ENCODE measurements around the gene PYGB.

Gene PYGB

DNA sequence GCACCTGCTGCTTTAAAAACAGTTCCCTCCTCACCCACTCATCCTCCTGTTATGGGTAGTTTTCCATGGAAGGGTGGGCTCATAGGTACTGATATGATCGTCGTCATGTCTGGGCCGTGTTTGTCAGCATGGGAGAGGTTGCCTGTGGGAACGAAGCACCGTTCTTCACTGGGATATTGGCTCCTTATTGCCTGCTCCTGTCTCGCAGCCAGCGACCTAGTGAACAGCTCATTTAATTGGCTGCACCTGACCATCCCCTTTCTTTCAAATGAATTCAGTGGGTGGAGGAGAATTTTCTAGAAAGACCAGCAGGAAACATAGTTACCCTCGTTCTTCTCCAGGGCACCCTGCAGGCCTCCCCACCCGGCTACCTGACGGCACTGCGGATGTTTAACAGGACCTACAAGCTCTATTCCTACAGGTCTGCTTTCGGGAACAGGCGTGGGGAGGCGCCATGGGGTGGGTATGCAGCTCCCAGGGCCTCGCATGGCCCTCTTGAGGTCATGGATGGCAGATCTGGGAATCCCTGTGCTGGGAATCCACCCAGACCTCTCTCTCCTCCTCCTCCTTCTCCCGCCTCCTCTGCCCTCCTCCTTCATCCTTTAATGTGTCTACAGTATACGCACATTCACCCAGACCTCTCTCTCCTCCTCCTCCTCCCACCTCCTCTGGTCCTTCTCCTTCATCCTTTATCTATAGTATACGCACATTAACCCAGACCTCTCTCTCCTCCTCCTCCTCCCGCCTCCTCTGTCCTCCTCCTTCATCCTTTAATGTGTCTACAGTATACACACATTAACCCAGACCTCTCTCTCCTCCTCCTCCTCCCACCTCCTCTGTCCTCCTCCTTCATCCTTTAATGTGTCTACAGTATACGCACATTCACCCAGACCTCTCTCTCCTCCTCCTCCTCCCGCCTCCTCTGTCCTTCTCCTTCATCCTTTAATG is 30.4 kb upstream of the PYGB start:
- TF ChIP-seq, protein P1, sequence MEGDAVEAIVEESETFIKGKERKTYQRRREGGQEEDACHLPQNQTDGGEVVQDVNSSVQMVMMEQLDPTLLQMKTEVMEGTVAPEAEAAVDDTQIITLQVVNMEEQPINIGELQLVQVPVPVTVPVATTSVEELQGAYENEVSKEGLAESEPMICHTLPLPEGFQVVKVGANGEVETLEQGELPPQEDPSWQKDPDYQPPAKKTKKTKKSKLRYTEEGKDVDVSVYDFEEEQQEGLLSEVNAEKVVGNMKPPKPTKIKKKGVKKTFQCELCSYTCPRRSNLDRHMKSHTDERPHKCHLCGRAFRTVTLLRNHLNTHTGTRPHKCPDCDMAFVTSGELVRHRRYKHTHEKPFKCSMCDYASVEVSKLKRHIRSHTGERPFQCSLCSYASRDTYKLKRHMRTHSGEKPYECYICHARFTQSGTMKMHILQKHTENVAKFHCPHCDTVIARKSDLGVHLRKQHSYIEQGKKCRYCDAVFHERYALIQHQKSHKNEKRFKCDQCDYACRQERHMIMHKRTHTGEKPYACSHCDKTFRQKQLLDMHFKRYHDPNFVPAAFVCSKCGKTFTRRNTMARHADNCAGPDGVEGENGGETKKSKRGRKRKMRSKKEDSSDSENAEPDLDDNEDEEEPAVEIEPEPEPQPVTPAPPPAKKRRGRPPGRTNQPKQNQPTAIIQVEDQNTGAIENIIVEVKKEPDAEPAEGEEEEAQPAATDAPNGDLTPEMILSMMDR (conservative IDR thresholded peaks at IDR 0.05), result no peak
- TF ChIP-seq ZFX (IDR thresholded peaks at IDR 0.05), result no peak
- H3K27ac ChIP-seq, result no peak overlapping the region

DNA sequence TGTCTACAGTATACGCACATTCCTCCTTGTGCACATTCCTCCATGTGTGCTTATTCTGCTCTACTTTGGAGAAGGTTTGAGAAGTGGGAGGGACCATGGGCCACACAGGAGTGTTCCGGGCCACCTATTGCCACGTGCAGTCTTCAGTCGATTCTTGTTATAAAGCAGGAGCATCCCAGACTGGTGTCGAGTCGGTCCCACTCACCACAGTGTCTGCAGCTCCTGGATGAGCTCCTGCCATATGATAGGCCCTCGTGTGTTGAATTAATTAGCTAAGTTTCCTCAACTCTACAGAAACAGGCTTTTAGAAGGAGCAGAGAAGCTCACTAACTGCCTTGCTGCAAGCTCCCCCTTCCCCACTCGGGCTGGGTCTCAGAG is 29.8 kb upstream of the PYGB start:
- H3K27ac ChIP-seq, result no peak overlapping the region
- TF ChIP-seq, protein P1 (conservative IDR thresholded peaks at IDR 0.05), result no peak
- no peak for TF ChIP-seq ZFX (IDR thresholded peaks at IDR 0.05)

DNA sequence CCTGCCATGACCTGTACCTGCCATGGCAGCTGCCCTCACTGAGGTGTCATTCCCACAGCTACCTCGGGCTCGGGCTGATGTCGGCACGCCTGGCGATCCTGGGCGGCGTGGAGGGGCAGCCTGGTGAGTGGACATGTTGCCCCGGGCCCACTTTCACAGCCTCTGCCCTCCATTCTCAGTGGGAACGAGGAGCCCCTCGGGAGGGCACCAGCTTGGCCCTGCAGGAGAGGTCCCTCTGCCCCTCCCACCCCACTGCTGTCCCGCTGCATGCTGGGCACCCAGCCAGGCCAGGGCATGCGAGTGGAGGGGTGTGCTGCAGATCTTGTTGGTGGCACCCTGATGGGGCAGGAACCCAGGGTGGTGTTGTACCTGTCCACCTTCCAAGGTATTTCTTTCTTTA is 29.4 kb upstream of the PYGB start:
- TF ChIP-seq ZFX (IDR thresholded peaks at IDR 0.05), result no peak
- TF ChIP-seq, protein P1 (conservative IDR thresholded peaks at IDR 0.05), result no peak
- no peak overlapping the region for H3K27ac ChIP-seq

DNA sequence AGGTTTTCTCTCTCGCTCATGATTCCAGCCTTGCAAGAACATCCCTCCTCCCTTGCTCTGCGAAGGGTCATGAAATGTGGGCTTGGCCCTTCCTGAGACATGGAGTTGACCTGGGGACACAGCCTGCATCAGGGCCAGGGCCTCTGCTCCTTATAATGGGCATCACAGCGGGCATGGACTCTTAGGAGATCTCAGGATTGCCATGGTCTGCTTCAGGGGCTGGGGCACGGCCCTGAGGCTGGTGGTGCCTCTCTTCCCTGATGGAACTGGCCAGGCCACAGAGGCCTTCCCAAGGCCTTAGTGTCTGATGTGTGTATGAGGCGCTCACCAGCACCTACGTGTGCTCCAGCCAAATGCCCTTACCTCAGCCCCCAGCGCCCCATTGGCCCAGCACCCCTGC is 28.5 kb upstream of the PYGB start:
- TF ChIP-seq, protein P1 (conservative IDR thresholded peaks at IDR 0.05), result no peak
- TF ChIP-seq ZFX (IDR thresholded peaks at IDR 0.05), result no peak
- no peak overlapping the region for H3K27ac ChIP-seq

DNA sequence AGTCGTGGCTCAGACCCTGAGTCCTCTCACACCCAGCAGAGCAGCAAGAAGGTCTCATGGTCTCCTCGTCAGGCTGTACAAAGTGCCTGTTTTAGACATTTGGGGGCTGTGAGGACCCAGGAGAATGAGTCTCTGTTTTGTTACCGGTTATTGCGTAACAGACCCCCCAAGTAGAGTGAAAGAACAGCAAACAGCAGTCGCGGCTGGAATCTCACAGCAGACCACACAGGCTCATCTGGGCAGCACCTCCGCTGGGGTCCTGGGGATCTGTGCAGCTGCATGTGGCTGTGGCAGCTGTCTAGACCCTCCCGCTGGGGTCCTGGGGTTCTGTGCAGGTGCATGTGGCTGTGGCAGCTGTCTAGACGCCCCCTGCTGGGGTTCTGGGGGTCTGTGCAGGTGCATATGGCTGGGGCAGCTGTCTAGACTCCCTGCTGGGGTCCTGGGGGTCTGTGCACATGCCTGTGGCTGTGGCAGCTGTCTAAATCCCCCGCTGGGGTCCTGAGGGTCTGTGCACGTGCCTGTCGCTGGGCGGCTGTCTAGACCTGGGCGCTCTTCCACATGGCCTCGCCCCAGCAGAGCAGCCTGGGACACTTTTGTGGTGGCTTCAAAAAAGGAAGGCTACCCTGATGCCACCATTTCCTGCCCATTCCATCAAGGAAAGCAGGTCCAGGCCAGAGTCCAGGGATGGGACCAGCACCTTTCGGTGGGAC is 27.7 kb upstream of the PYGB start:
- peak overlapping the region; percentile 62 for H3K27ac ChIP-seq
- TF ChIP-seq, protein P1 (conservative IDR thresholded peaks at IDR 0.05), result no peak
- no peak for TF ChIP-seq ZFX (IDR thresholded peaks at IDR 0.05)

DNA sequence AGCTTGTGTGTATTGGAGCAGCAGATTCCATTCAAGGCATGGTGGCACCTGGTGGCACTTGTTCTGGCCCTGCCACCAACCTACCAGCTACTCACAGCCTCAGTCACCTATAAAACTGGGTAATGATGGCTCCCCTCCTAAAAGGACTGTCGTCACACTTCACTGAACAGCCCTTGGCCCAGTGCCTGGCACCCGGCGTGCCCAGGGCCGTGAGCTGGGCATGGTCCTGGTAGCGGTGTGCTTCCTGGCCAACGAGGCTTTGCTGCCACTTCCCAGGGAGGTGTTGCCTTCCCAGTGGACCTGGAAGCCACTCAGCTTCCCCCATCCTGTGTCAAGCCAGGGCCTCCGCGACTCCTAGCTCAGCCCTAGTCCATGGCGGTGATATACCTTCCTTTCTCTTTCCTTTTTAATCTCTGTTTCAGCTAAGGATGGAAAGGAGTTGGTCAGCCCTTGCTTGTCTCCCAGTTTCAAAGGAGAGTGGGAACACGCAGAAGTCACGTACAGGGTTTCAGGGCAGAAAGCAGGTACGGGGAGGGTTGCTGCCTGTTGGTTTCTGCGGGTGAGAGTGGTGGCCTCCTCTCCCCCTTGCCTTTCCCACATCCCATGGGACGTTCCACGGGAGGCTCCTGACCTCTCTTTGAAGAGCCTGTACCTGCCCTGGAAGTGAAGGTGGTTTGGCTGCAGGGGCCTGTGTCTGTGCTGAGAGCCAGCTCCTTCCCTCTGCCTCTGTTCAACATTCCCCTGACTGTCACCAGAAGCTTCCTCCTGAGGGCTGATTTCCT is 26.9 kb upstream of the PYGB start:
- no peak for TF ChIP-seq ZFX (IDR thresholded peaks at IDR 0.05)
- TF ChIP-seq, protein P1 (conservative IDR thresholded peaks at IDR 0.05), result no peak
- peak overlapping the region; percentile 62 for H3K27ac ChIP-seq

Measured in C4-2B (cell line).